Endometrium (tissue), 2 donors: Measurements from ENCODE around the gene TMEM108.

ENCODE experiments used
- FAIRE-seq: peaks from 2 replicates; lab custom pipeline; 2012; peaks lifted over from hg19 to GRCh38; lab: Jason Lieb, UNC
- donor health status: control.
- donor health status: control.

TMEM108 gene

GRCh38 chr3:133388696-133389395 lies 350.7 kb downstream of the TMEM108 start:
- FAIRE-seq = no peak

GRCh38 chr3:133390715-133391114 lies 352.5 kb downstream of the TMEM108 start:
- no peak for FAIRE-seq

DNA sequence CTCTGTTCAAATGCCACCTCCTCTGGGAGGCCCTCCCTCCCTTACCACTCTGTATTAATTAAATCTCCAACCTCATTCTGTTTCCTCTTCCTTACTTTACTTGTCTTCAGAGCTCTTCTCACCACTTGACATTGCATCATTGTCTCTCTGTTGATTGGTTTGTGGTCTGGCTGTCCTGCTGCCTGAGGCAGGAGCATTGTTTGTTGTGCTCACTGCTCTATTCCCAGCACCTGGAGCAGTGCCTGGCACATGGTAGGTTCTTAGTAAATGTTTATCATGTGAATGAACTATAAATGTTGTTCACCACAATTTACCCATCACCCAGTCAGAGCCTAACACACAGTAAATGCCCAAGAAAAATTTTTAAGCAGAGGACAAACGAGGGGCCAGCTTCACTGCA lies 355.0 kb downstream of the TMEM108 start:
- FAIRE-seq = no peak

GRCh38 chr3:133393691-133394474 lies 355.7 kb downstream of the TMEM108 start:
- no peak for FAIRE-seq

GRCh38 chr3:133394561-133395311 lies 356.5 kb downstream of the TMEM108 start:
- no peak for FAIRE-seq

- no peak for FAIRE-seq
Measured at GRCh38 chr3:133396906-133397305, 358.7 kb downstream of the TMEM108 start.

DNA sequence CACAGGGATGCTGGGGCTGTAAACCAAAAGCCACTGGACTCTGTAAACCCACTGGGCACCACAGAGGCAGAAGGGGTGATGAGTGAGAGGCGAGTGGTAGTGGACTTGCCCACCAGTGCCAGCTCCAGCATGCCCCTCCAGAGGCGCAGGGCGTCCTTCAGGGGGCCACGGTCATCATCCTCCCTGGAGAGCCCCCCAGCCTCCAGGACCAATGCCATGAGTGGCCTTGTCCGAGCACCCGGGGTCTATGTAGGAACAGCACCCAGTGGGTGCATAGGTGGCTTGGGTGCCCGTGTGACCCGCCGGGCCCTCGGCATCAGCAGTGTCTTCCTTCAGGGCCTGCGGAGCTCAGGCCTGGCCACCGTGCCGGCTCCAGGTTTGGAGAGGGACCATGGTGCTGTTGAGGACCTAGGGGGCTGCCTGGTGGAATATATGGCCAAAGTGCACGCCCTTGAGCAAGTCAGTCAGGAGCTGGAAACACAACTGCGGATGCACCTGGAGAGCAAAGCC lies 361.9 kb downstream of the TMEM108 start, which contains the start of gene BFSP2:
TSS of gene BFSP2 (plus strand) at position 51 of the 510 bp plus-strand sequence. CDS start at position 79, 28 bp downstream.
- no peak for FAIRE-seq

DNA sequence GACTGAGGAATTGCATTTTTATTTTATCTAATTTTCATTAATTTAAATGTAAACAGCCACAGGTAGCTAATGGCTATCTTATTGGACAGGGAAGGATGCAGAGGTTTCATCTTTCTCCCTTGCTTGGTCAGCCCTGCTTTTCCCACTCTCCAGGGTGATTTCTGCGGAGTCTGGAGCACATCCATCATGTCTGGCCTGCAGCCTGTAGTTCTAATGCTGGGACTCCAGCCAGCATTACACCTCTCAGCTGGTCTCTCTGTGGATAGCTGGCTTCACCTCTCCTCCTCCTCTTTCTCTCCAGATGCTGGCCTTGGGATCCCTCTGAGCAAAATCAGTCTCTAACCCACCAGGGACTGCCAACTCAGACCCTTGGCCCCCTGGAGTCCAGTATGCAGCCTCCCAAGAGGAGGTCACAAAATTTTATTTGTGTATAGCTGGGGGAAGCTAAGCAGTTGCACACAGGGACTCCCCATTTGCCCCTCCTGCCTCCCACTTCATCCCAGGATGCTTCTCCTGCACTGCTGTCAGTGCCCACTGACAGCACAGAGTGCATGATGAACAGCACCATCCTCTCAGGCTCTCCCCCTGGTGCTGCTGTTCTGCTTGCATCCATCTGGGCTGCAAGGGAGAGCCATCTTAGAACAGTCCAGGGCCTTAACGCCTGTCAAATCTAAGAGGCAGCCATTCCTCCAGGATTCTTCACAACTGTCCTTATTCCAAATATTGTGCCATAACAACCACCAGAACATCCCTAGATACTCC lies 363.4 kb downstream of the TMEM108 start:
- no peak for FAIRE-seq

- no peak for FAIRE-seq
Measured at GRCh38 chr3:133404920-133405319, 366.7 kb downstream of the TMEM108 start.

GRCh38 chr3:133408366-133408765 lies 370.2 kb downstream of the TMEM108 start:
- FAIRE-seq = no peak

- no peak for FAIRE-seq
Measured at GRCh38 chr3:133408961-133409360, 370.8 kb downstream of the TMEM108 start.

- FAIRE-seq = no peak
Measured at GRCh38 chr3:133410191-133410892, 372.2 kb downstream of the TMEM108 start.

DNA sequence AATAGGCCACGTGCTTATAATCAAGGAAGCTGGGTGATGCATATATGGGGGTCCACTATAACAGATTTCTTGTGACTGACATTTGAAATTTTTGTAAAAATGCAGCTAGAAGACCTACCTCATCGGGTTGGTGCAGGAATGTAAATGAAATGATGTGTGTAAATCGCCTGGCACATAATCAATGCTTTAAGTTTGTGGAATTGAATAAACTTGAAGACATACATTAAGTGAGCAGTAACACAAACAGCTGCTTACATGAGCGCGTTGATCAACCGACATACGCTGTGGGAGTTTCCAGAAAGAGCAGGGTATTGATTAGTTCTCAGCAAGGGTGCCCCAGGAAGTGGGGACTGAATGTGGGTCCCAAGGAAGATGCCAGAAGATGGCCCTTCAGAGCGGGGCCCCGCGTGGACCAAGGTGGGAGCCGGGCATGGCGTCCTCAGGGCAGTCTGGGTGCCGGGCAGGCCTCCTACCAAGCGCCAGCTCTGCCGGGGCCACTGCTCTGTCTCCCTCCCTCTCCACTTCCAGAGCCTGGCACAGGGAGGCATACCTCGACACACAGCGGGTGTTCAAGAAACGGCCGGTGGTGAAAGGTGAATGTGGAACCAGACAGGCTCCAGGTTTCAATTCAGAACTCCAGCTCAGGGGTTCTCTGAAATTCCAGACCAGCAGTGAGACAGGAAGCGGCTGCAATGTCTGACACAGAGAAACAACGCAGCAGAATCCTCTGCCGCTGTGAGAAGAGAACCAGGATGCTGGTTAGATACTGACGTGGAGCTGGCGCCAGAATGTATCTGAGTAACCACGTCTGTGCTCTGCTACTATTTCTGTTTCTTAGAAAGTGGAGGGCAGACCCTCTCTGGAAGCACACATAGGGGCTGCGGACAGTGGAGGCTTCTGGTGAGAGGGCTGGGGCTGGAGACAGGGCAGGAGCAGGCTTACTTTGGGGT lies 374.3 kb downstream of the TMEM108 start:
- FAIRE-seq = no peak

DNA sequence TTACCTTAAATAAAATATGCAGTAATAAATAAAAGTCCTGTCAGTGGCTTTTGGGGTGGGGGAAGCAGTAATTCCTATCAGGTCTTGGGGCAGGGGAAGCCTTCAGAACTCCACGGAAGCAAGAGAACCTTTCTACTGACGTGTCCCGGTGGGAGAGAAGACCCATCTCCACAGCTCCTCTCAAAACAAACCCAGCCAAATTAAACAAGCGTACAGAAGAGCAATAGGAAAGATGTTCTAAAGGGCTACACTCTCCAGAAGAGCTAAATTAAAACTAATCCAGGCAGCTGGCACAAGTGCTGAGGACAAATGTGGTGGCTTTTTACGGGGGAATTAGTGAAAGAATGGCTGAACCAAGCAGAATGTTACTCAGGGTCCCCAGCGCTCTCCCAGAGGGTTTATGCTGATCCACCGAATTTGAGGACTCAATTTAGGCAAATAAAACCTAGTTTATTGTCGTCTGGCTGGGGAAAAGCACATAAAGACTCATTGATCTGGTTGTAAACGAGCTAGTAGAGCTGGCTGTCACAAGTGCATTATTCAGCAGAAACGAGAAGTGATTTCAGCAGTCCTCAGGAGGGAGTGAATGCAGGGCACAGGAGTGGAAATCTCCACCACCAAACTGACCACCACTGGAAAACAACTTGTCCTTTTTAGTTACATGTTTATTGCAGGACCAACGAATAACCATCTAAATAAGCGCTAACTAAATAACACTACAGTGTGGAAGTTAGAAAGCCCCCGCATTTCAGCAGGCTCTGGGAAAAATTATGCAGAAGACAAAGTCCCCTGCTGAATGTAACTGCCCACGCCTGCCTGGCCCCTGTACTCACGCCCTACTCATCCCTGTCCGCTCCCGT lies 375.2 kb downstream of the TMEM108 start:
- FAIRE-seq = no peak

DNA sequence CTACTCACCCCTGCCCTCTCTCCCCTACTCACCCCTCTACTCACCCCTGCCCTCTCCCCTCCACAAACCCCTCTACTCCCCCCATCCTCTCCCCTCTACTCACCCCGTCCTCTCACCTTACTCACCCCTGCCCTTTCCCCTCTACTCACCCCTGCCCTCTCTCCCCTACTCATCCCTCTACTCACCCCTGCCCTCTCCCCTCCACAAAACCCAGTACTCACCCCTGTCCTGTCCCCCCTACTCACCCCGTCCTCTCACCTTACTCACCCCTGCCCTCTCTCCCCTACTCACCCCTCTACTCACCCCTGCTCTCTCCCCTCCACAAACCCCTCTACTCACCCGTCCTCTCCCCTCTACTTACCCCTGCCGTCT lies 375.8 kb downstream of the TMEM108 start:
- FAIRE-seq = no peak

GRCh38 chr3:133418361-133418760 lies 380.2 kb downstream of the TMEM108 start:
- no peak for FAIRE-seq

- no peak for FAIRE-seq
Measured at GRCh38 chr3:133419151-133419909, 381.1 kb downstream of the TMEM108 start.
